Breast epithelium (tissue), 4 donors: ENCODE data around the gene RFX4. TPM values are rescaled to one million over a fixed set of nuclear protein-coding genes. Genes with fewer than 3 reads are reported as not detected.
"Not testable (repeated sequence)": the region's sequence is repeated elsewhere in the genome, so short reads cannot be mapped to it uniquely, and the experiment has no call there.

Experiments
- DNase-seq, 2 donors: peaks; one replicate each; pipeline ENCODE4 v3.0.0-alpha.2; 2019; ENCODE audit warnings: low spot score in 2 of 2
- H3K27ac ChIP-seq, 2 donors: fragments of 200-600 bp; sonication (generic) in 1 of 2; one replicate each; pipeline ENCODE4 v1.5.1; 2016 to 2019; ENCODE audit warnings: mild to moderate bottlenecking in 1 of 2
- H3K27me3 ChIP-seq, 2 donors: fragments of 200-600 bp; sonication (generic) in 1 of 2; one replicate each; pipeline versions ENCODE4 v1.5.1 to v1.6.0; 2017 to 2019; ENCODE audit warnings: control low read depth in 1 of 2, mild to moderate bottlenecking in 1 of 2
- H3K36me3 ChIP-seq: fragments of 200-600 bp; one replicate; pipeline ENCODE4 v1.5.1; 2019
- H3K4me1 ChIP-seq, 2 donors: fragments of 200-600 bp; sonication (generic); one replicate each; pipeline ENCODE4 v1.5.1; 2016 to 2019; ENCODE audit warnings: control low read depth in 1 of 2
- H3K4me3 ChIP-seq, 3 donors: fragments of 200-600 bp; sonication (generic); 1 replicate in 2 of 3; 2 replicates in 1 of 3; pipeline ENCODE4 v1.5.1; 2016 to 2019; ENCODE audit warnings: mild to moderate bottlenecking in 3 of 3, moderate library complexity in 2 of 3
- H3K9me3 ChIP-seq, 2 donors: fragments of 200-600 bp; sonication (generic) in 1 of 2; one replicate each; pipeline ENCODE4 v1.5.1; 2016 to 2019; ENCODE audit warnings: control low read depth in 1 of 2
- CTCF ChIP-seq, 3 donors: fragments of 450-650 bp; IDR thresholded peaks; one replicate each; pipeline ENCODE4 v1.5.1; 2016 to 2017; ENCODE audit warnings: antibody characterized with exemption in 3 of 3, mild to moderate bottlenecking in 3 of 3, moderate library complexity in 3 of 3
- POLR2A ChIP-seq: fragments of 450-650 bp; IDR thresholded peaks from one replicate; pipeline ENCODE4 v1.6.1; 2016; ENCODE audit warnings: antibody characterized with exemption, mild to moderate bottlenecking, moderate library complexity
- POLR2AphosphoS5 ChIP-seq, 3 donors: sonication (generic); formaldehyde crosslinking; IDR thresholded peaks; one replicate each; pipeline ENCODE4 v1.6.1; 2017; ENCODE audit warnings: antibody characterized with exemption in 3 of 3
- intact Hi-C: fragments of 100-400 bp; cut with DNase I; formaldehyde crosslinking; loops from one replicate; pipeline ENCODE4 v1.15.1; 2023; ENCODE audit warnings: low total_unique reads
- total RNA-seq, 3 donors: library from RNA; depleted of rRNA; stranded (reverse); fragments of >200 nt; gene quantifications; one replicate each; pipeline ENCODE4 v1.1.0, GENCODE V29; 2016

RFX4 gene
- total RNA-seq, 3 donors from 2014 or later = 0.64 TPM; not detected in 2

GRCh38 chr12:106600503-106600902 lies 17.7 kb downstream of the RFX4 start:
- no peak for DNase-seq
- no peak for TF ChIP-seq POLR2AphosphoS5 (IDR thresholded peaks at IDR 0.05)
- TF ChIP-seq CTCF (IDR thresholded peaks at IDR 0.05) = no peak
- no peak for TF ChIP-seq POLR2A
- peaks cover 0 to 6% of the 10 kb centered on the region in 2 donors for H3K27me3 ChIP-seq
- H3K4me3 ChIP-seq = no peak overlapping the region
- no peaks in the 10 kb centered on the region for H3K36me3 ChIP-seq
- no peaks in the 10 kb centered on the region for H3K9me3 ChIP-seq
- intact Hi-C loops = no loop called here
- no peaks in the 10 kb centered on the region for H3K4me1 ChIP-seq
- no peak overlapping the region for H3K27ac ChIP-seq

- H3K36me3 ChIP-seq = no peaks in the 10 kb centered on the region
- DNase-seq = no peak
- no peak for TF ChIP-seq CTCF (IDR thresholded peaks at IDR 0.05)
- H3K9me3 ChIP-seq = no peaks in the 10 kb centered on the region
- intact Hi-C loops = no loop called here
- no peak overlapping the region for H3K4me3 ChIP-seq
- no peak overlapping the region for H3K27ac ChIP-seq
- no peaks in the 10 kb centered on the region for H3K4me1 ChIP-seq
- H3K27me3 ChIP-seq = peaks cover 0 to 6% of the 10 kb centered on the region in 2 donors
Observed at GRCh38 chr12:106601031-106601430, 18.2 kb downstream of the RFX4 start.

- no peaks in the 10 kb centered on the region for H3K36me3 ChIP-seq
- intact Hi-C loops = no loop called here
- no peaks in the 10 kb centered on the region for H3K9me3 ChIP-seq
- DNase-seq = no peak
- TF ChIP-seq CTCF (IDR thresholded peaks at IDR 0.05) = no peak
- TF ChIP-seq POLR2AphosphoS5 (IDR thresholded peaks at IDR 0.05) = no peak
- no peak for TF ChIP-seq POLR2A
- H3K4me3 ChIP-seq = no peak overlapping the region
- H3K4me1 ChIP-seq = no peaks in the 10 kb centered on the region
- peaks cover 0 to 6% of the 10 kb centered on the region in 2 donors for H3K27me3 ChIP-seq
- H3K27ac ChIP-seq = no peak overlapping the region
Observed at GRCh38 chr12:106601496-106601895, 18.7 kb downstream of the RFX4 start.

GRCh38 chr12:106602076-106602475 lies 19.3 kb downstream of the RFX4 start:
- intact Hi-C loops = no loop called here
- TF ChIP-seq CTCF (IDR thresholded peaks at IDR 0.05) (no peak), POLR2AphosphoS5 (IDR thresholded peaks at IDR 0.05) (no peak), POLR2A (no peak)
- Histone ChIP-seq H3K4me3 (no peak overlapping the region), H3K9me3 (no peaks in the 10 kb centered on the region), H3K4me1 (no peaks in the 10 kb centered on the region), H3K27me3 (peaks cover 0 to 6% of the 10 kb centered on the region in 2 donors), H3K27ac (no peak overlapping the region), H3K36me3 (no peaks in the 10 kb centered on the region)
- DNase-seq = no peak

GRCh38 chr12:106605254-106605653 lies 22.4 kb downstream of the RFX4 start:
- no peaks in the 10 kb centered on the region for H3K27me3 ChIP-seq
- intact Hi-C loops = no loop called here
- no peaks in the 10 kb centered on the region for H3K4me1 ChIP-seq
- H3K27ac ChIP-seq = no peak overlapping the region
- TF ChIP-seq POLR2A (no peak), CTCF (IDR thresholded peaks at IDR 0.05) (no peak), POLR2AphosphoS5 (IDR thresholded peaks at IDR 0.05) (no peak)
- H3K36me3 ChIP-seq = no peaks in the 10 kb centered on the region
- no peak for DNase-seq
- no peak overlapping the region for H3K4me3 ChIP-seq
- peaks cover 0 to under 1% of the 10 kb centered on the region in 2 donors for H3K9me3 ChIP-seq

- H3K27ac ChIP-seq, H3K4me1 ChIP-seq, DNase-seq, H3K4me3 ChIP-seq, intact Hi-C loops, H3K27me3 ChIP-seq, H3K36me3 ChIP-seq: not testable (repeated sequence)
- peaks cover 9 to 23% of the 10 kb centered on the region in 2 donors for H3K9me3 ChIP-seq
Observed at GRCh38 chr12:106620588-106620987, 37.8 kb downstream of the RFX4 start.
